ENCODE results near the gene MFSD8. TPM values are rescaled to one million over a fixed set of nuclear protein-coding genes. Genes with fewer than 3 reads are reported as not detected.
"Not testable (repeated sequence)": the region's sequence is repeated elsewhere in the genome, so short reads cannot be mapped to it uniquely, and the experiment has no call there.

Gene MFSD8
- 10 to 100 TPM in 11 of 12 donors, not detected in 1; 15.1 to 31.3 (median 19.1) TPM for polyA plus RNA-seq (ENCODE audit: insufficient read length in 12 of 12)
- long read RNA-seq, donor 1, full-length matches to known transcripts: 8 of 8 reads
- long read RNA-seq, donor 1, partial matches to known transcripts: 0 of 8 reads
- long read RNA-seq, donor 1, other reads (novel, unspliced or antisense): 0 of 8 reads
- long read RNA-seq, donor 2, full-length matches to known transcripts: 9 of 9 reads
- long read RNA-seq, donor 2, partial matches to known transcripts: 0 of 9 reads
- long read RNA-seq, donor 2, other reads (novel, unspliced or antisense): 0 of 9 reads
- long read RNA-seq, donor 3, full-length matches to known transcripts: 3 of 3 reads
- long read RNA-seq, donor 3, partial matches to known transcripts: 0 of 3 reads
- long read RNA-seq, donor 3, other reads (novel, unspliced or antisense): 0 of 3 reads
- long read RNA-seq, donor 4, full-length matches to known transcripts: 1 of 1 reads
- long read RNA-seq, donor 4, partial matches to known transcripts: 0 of 1 reads
- long read RNA-seq, donor 4, other reads (novel, unspliced or antisense): 0 of 1 reads
- long read RNA-seq, donor 5, full-length matches to known transcripts: 5 of 5 reads
- long read RNA-seq, donor 5, partial matches to known transcripts: 0 of 5 reads
- long read RNA-seq, donor 5, other reads (novel, unspliced or antisense): 0 of 5 reads
- long read RNA-seq, donor 6, partial matches to known transcripts: 5 of 7 reads
- long read RNA-seq, donor 6, other reads (novel, unspliced or antisense): 0 of 7 reads
- long read RNA-seq, donor 7, full-length matches to known transcripts: 1 of 8 reads
- long read RNA-seq, donor 7, partial matches to known transcripts: 7 of 8 reads
- long read RNA-seq, donor 7, other reads (novel, unspliced or antisense): 0 of 8 reads
- long read RNA-seq, donor 8, full-length matches to known transcripts: 3 of 18 reads
- long read RNA-seq, donor 8, partial matches to known transcripts: 5 of 18 reads
- long read RNA-seq, donor 8, other reads (novel, unspliced or antisense): 10 of 18 reads
- long read RNA-seq, donor 9: 0 reads
- long read RNA-seq, donor 10, full-length matches to known transcripts: 6 of 6 reads
- long read RNA-seq, donor 10, partial matches to known transcripts: 0 of 6 reads
- long read RNA-seq, donor 10, other reads (novel, unspliced or antisense): 0 of 6 reads
- long read RNA-seq, donor 11, full-length matches to known transcripts: 7 of 13 reads
- long read RNA-seq, donor 11, partial matches to known transcripts: 6 of 13 reads
- long read RNA-seq, donor 11, other reads (novel, unspliced or antisense): 0 of 13 reads

GRCh38 chr4:127965062-127965802 is at the start of gene MFSD8, which contains the start of gene ABHD18:
Gene MFSD8, minus strand, starts transcription at chr4:127965173. Its CDS starts 40 bp downstream, at chr4:127965133.
Gene ABHD18, plus strand, starts transcription at chr4:127965406. Its CDS starts 17,550 bp downstream, at chr4:127982956.
- DNase-seq: peak; percentile 98

GRCh38 chr4:128009428-128009827 is 44.5 kb upstream of the MFSD8 start:
- DNase-seq: no peak

GRCh38 chr4:128006592-128006991 is 41.6 kb upstream of the MFSD8 start:
- no peak for DNase-seq

GRCh38 chr4:127997534-127998388 is 32.8 kb upstream of the MFSD8 start:
- DNase-seq: no peak

GRCh38 chr4:127996521-127996920 is 31.5 kb upstream of the MFSD8 start:
- not testable (repeated sequence) for DNase-seq

GRCh38 chr4:127995776-127996175 is 30.8 kb upstream of the MFSD8 start:
- no peak for DNase-seq

GRCh38 chr4:127993151-127993550 is 28.2 kb upstream of the MFSD8 start:
- no peak for DNase-seq

- no peak for DNase-seq
These were observed 23.7 kb upstream of the MFSD8 start for GRCh38 chr4:127988638-127989037.

GRCh38 chr4:127985989-127986388 is 21.0 kb upstream of the MFSD8 start:
- DNase-seq: no peak

- no peak for DNase-seq
These were observed 17.5 kb upstream of the MFSD8 start for GRCh38 chr4:127982445-127982844.

- DNase-seq: no peak
These were observed 14.0 kb upstream of the MFSD8 start for GRCh38 chr4:127978930-127979329.

GRCh38 chr4:127975121-127975770 is 10.3 kb upstream of the MFSD8 start:
- DNase-seq: no peak

- not testable (repeated sequence) for DNase-seq
These were observed 6.0 kb upstream of the MFSD8 start for GRCh38 chr4:127970925-127971324.

GRCh38 chr4:127968586-127968985 is 3.6 kb upstream of the MFSD8 start:
- DNase-seq: no peak

- DNase-seq: no peak
These were observed 2.3 kb upstream of the MFSD8 start for GRCh38 chr4:127967141-127967775.

GRCh38 chr4:127965803-127966175 is 816 bp upstream of the MFSD8 start:
- peak; percentile 35 for DNase-seq

- DNase-seq: not testable (repeated sequence)
These were observed 429 bp downstream of the MFSD8 start for GRCh38 chr4:127964426-127965061.
